ENCODE measurements around the gene GPR55.

DNA sequence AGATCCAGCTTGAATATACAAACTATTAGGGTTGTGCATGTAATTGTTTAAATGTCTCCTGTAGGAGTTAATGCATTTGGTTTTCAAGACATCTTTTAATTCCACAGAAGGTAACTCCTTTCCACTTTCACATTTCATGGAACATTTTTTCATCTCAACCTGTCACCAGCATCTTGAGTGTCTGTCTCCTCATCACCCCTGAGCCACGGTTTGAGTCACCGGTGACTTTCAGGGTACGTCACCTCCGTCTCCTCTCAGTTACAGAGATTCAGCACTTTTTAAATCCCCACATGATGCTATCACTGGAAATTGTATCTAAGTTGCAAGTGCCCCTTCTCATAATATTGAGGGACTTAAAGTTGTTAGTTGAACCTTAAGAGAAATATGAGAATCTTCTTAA is 25.3 kb downstream of the GPR55 start:
- TF ChIP-seq POLR2A (IDR thresholded peaks at IDR 0.05) (no peak), CTCF (IDR thresholded peaks at IDR 0.05) (no peak)
